GM20000 (cell line): Measurements from ENCODE around the gene SESTD1.

Experiments used
- DNase-seq: peaks from one replicate; pipeline ENCODE4 v3.0.0; 2012; ENCODE audit warnings: low spot score
- CTCF ChIP-seq: IDR thresholded peaks from 2 replicates; pipeline ENCODE4 v1.5.1; 2012; ENCODE audit warnings: mild to moderate bottlenecking, control low read depth; ENCODE audit errors: extremely low read depth, missing control alignments

Gene SESTD1

GRCh38 chr2:179302149-179302548 lies 37.5 kb upstream of the SESTD1 start:
- DNase-seq = no peak

GRCh38 chr2:179298666-179299065 lies 34.0 kb upstream of the SESTD1 start:
- DNase-seq = no peak
- TF ChIP-seq CTCF = no peak

More at GRCh38 chr2:179302149-179302548, 37.5 kb upstream of the SESTD1 start:
- no peak for TF ChIP-seq CTCF

DNA sequence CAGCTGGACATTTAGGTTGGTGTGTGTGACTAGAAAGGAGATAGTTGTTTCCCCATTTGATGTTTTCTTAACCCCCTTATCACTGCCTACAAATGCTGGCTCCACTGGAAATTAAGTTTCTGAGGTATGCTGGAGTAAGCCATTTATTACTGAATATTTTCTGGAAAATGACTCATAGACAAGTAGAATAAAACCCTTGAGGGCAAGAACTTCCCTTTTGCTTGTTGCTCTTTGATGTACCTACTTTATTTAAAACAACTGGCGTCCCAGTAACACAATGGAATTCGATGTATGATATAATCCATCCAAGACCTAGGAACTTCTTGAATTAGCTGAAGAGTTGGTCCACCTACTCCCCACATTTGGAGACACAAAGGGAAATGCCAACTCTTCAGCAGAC lies 33.3 kb upstream of the SESTD1 start:
- TF ChIP-seq CTCF = no peak
- no peak for DNase-seq

DNA sequence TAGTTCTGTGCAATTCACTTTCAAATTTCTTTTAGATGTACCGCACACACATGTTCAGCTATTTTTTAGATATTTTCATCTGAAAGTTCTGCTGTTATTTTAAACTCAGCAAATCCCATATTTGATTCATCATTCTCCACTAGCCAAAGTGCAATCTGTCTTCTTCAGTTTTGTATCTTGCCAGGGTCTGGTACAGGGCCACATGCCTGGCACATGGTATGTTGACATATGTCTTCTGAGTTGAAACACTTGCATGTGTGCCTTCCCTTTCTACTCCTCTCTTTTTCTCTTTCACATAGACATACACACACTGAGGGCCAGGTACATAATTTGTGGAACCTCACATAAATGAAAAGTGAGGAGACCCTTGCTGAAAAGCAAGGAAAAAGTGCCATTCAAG lies 25.7 kb upstream of the SESTD1 start:
- no peak for DNase-seq
- no peak for TF ChIP-seq CTCF

- no peak for DNase-seq
- no peak for TF ChIP-seq CTCF
These were observed 20.4 kb upstream of the SESTD1 start for GRCh38 chr2:179285060-179285459.

DNA sequence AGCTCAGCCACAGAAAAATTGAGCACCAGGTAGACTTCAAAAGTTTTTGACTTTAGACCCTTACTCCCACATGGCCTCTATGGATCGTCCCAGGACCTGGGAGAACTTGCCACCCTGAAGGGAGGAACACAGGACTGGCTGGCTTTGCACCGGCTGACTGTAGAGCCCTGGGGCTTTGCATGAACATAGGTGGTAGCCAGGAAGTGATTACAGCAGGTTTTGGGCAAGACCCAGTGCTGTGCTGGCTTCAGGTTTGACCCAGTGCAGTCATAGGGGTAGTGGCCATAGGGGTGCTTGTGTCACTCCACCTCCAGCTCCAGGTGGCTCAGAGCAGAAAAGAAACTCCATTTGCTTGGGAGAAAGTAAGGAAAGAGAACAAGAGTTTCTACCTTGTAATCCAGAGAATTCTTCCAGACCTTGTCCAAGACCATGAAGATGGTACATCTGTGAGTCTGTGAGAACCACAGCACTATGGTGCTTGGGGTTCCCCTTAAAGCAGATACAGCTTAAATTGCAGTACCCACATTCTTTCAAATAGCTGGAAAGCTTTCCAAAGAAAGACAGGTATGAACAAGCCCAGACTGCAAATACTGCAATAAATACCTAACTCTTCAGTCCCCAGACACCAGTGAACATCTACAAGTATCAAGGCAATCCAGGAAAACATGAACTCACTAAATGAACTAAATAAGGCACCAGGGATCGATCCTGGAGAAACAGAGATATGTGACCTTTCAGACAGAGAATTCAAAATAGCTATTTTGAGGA lies 13.0 kb upstream of the SESTD1 start:
- no peak for TF ChIP-seq CTCF
- DNase-seq = no peak

DNA sequence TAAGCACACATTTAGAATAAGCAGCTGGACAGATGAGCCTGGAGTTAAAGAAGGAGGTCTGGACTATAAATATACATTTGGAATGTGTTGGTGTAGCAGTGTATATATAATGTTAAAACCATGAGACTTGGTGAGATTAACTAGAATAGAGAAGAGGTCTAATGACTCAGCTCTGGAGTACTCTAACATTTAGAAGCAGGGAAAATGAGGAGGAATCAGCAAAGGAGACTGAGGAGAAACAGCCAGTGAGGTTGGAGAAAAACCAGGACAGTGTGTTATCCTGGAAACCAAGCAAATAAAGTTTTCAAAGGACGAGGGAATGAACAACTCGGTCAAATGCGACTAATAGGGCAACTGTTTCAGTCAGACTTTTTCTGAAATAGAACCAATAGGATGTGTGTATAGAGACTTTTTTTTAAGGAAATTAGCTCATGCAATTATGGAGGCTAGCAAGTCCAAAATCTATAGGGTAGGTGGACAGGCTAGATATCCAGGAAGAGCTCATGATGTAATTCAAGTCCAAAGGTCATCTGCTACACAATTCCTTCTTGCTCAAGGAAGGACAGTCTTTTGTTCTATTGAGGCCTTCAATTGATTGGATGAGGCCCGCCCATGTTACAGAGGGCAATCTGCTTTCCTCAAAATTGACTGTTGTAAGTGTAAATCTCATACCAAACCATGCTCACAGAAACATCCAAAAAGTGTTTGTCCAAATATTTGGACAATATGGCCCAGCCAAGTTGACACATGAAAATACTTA lies 10.8 kb upstream of the SESTD1 start:
- DNase-seq = no peak
- no peak for TF ChIP-seq CTCF
